Fibroblast of lung (primary cell): ENCODE data around the gene OSBP2. TPM values are rescaled to one million over a fixed set of nuclear protein-coding genes. Genes with fewer than 3 reads are reported as not detected.

ENCODE experiments used
- DNase-seq, 2 donors: peaks; one replicate each; pipeline versions ENCODE4 v3.0.0 to v3.0.0-alpha.2; 2010; ENCODE audit warnings: low read depth in 2 of 2
- H2AFZ ChIP-seq: 2 replicates; pipeline ENCODE4 v1.5.1; 2012; ENCODE audit warnings: low read length, control low read depth, inconsistent platforms
- H3K27ac ChIP-seq: 2 replicates; pipeline ENCODE4 v1.5.1; 2011; ENCODE audit warnings: low read length, control low read depth; ENCODE audit not compliant: insufficient read depth
- H3K27me3 ChIP-seq: 2 replicates; pipeline ENCODE4 v1.5.1; 2011; ENCODE audit warnings: mild to moderate bottlenecking, low read length; ENCODE audit not compliant: control insufficient read depth, insufficient read depth
- H3K36me3 ChIP-seq: 2 replicates; pipeline ENCODE4 v1.5.1; 2011; ENCODE audit warnings: low read length; ENCODE audit not compliant: control insufficient read depth, insufficient read depth
- H3K4me1 ChIP-seq: 2 replicates; pipeline ENCODE4 v1.5.1; 2011; ENCODE audit warnings: low read length; ENCODE audit not compliant: control insufficient read depth, insufficient read depth; ENCODE audit errors: extremely low read depth
- H3K4me2 ChIP-seq: 2 replicates; pipeline ENCODE4 v1.5.1; 2011; ENCODE audit warnings: low read length, control low read depth; ENCODE audit not compliant: insufficient read depth; ENCODE audit errors: extremely low read depth
- H3K4me3 ChIP-seq, 4 experiments: fragments of 200-600 bp in 1 of 4; sonication (generic) in 1 of 4; replicated peaks in 1 of 4; 2 replicates each; pipeline ENCODE4 v1.5.1; 2011 to 2016; ENCODE audit warnings: low read length in 4 of 4, low read depth in 3 of 4, mild to moderate bottlenecking in 3 of 4, control low read depth in 2 of 4, inconsistent platforms in 1 of 4, mixed read lengths in 1 of 4; ENCODE audit not compliant: insufficient read depth in 1 of 4; ENCODE audit errors: control extremely low read depth in 1 of 4
- H3K79me2 ChIP-seq: 2 replicates; pipeline ENCODE4 v1.5.1; 2012; ENCODE audit warnings: mild to moderate bottlenecking, low read length, inconsistent platforms; ENCODE audit not compliant: control insufficient read depth, insufficient read depth
- H3K9ac ChIP-seq: 2 replicates; pipeline ENCODE4 v1.5.1; 2011; ENCODE audit warnings: mild to moderate bottlenecking, low read length, control low read depth; ENCODE audit not compliant: insufficient read depth
- H3K9me3 ChIP-seq: 2 replicates; pipeline ENCODE4 v1.5.1; 2012; ENCODE audit warnings: low read depth, low read length; ENCODE audit not compliant: control insufficient read depth, insufficient read depth
- H4K20me1 ChIP-seq: 2 replicates; pipeline ENCODE4 v1.5.1; 2011; ENCODE audit warnings: low read length; ENCODE audit not compliant: control insufficient read depth, insufficient read depth; ENCODE audit errors: extremely low read depth
- EZH2 ChIP-seq: IDR thresholded peaks from 2 replicates; pipeline ENCODE4 v1.5.1; 2012; ENCODE audit warnings: low read length, control low read depth, mild to moderate bottlenecking; ENCODE audit errors: missing control alignments
- polyA plus RNA-seq, 2 donors: library from polyadenylated mRNA; depleted of rRNA in 1 of 2; stranded (reverse) in 1 of 2; unstranded in 1 of 2; fragments of >200 nt; gene quantifications; 2 replicates each; pipeline ENCODE4 v1.2.1, GENCODE V29; 2011 to 2012; ENCODE audit warnings: missing spikeins in 1 of 2
- total RNA-seq: library from RNA; depleted of rRNA; stranded (reverse); fragments of >200 nt; gene quantifications from 2 replicates; pipeline ENCODE4 v1.2.1, GENCODE V29; 2014
- TF ChIP-seq, protein P1 (sequence below), 2 donors: IDR thresholded peaks in 1 of 2; conservative IDR thresholded peaks in 1 of 2; 1 replicate in 1 of 2; 2 replicates in 1 of 2; pipeline ENCODE4 v1.5.1; 2011 to 2012; ENCODE audit warnings: low read length in 2 of 2, control low read depth in 1 of 2, inconsistent platforms in 1 of 2, low read depth in 1 of 2, mild to moderate bottlenecking in 1 of 2

OSBP2 gene
- total and polyA plus RNA-seq, 2 donors (not counting 1 experiment from before 2014, with no cell fraction given) = 0.40 to 3.8 TPM

DNA sequence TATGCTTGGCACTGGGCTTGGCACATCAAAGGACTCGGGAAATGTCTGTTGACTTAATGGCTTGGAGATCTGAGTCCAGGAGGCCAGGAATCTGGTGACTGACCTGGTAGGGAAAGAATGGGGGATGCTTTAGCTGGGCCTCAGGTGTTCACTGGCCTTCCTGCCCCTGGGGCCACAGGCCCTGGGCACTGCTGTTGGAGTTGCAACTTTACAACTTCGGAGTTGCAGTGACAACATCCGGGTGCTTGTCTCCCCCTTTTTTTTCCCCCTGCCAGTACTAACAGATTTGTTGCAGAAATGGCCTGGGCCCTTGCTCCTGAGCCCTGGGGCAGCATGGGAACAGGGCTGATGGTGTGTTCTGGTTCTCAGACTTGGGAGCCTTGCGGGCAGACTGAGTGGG is 23.8 kb downstream of the OSBP2 start:
- Histone ChIP-seq H3K9ac (no peak overlapping the region), H2AFZ (no peak overlapping the region)
- TF ChIP-seq, protein P1, sequence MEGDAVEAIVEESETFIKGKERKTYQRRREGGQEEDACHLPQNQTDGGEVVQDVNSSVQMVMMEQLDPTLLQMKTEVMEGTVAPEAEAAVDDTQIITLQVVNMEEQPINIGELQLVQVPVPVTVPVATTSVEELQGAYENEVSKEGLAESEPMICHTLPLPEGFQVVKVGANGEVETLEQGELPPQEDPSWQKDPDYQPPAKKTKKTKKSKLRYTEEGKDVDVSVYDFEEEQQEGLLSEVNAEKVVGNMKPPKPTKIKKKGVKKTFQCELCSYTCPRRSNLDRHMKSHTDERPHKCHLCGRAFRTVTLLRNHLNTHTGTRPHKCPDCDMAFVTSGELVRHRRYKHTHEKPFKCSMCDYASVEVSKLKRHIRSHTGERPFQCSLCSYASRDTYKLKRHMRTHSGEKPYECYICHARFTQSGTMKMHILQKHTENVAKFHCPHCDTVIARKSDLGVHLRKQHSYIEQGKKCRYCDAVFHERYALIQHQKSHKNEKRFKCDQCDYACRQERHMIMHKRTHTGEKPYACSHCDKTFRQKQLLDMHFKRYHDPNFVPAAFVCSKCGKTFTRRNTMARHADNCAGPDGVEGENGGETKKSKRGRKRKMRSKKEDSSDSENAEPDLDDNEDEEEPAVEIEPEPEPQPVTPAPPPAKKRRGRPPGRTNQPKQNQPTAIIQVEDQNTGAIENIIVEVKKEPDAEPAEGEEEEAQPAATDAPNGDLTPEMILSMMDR (conservative IDR thresholded peaks at IDR 0.05 in 1 of 2, IDR thresholded peaks at IDR 0.05 in 1 of 2; ENCODE audit: low read depth in 1 of 2, low read length in 2 of 2) = no peak
- TF ChIP-seq EZH2 = no peak

DNA sequence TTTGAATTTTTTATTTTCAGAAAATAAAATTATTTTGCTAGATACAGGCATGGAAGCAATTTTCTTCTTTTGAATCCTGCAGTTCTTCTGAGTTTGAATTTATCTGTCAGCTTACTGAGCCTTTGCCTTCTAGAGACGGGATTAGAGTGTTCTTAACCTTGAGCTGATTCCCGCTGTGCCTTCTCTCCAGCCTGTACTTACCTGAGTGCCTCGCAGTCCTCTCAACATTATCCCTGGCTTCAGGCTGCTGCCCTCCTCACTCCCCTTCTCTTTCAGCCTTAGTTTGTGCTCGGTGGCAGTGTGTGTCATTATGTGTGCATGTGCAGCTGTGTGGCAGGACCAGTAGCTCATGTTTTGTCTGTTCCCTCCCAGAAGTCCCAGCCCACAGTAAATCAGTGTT is 24.3 kb downstream of the OSBP2 start:
- no peak for TF ChIP-seq EZH2
- TF ChIP-seq, protein P1 (conservative IDR thresholded peaks at IDR 0.05 in 1 of 2, IDR thresholded peaks at IDR 0.05 in 1 of 2; ENCODE audit: low read depth in 1 of 2, low read length in 2 of 2) = no peak
- H3K9me3 ChIP-seq = no peaks in the 10 kb centered on the region
- no peaks in the 10 kb centered on the region for H3K79me2 ChIP-seq
- H4K20me1 ChIP-seq = no peaks in the 10 kb centered on the region
- no peaks in the 10 kb centered on the region for H3K36me3 ChIP-seq
- no peak overlapping the region for H3K27ac ChIP-seq
- H2AFZ ChIP-seq = no peak overlapping the region
- DNase-seq = no peak
- no peak overlapping the region for H3K4me2 ChIP-seq
- H3K4me3 ChIP-seq = no peak overlapping the region
- H3K4me1 ChIP-seq = peaks cover 5% of the 10 kb centered on the region
- no peak overlapping the region for H3K9ac ChIP-seq
- no peaks in the 10 kb centered on the region for H3K27me3 ChIP-seq

More for the DNA sequence above, 23.8 kb downstream of the OSBP2 start:
- Histone ChIP-seq H3K4me3 (no peak overlapping the region), H3K27ac (no peak overlapping the region), H3K4me2 (no peak overlapping the region), H3K79me2 (no peaks in the 10 kb centered on the region), H3K9me3 (no peaks in the 10 kb centered on the region), H3K4me1 (peaks cover 5% of the 10 kb centered on the region), H3K36me3 (no peaks in the 10 kb centered on the region), H4K20me1 (no peaks in the 10 kb centered on the region), H3K27me3 (no peaks in the 10 kb centered on the region)
- no peak for DNase-seq

DNA sequence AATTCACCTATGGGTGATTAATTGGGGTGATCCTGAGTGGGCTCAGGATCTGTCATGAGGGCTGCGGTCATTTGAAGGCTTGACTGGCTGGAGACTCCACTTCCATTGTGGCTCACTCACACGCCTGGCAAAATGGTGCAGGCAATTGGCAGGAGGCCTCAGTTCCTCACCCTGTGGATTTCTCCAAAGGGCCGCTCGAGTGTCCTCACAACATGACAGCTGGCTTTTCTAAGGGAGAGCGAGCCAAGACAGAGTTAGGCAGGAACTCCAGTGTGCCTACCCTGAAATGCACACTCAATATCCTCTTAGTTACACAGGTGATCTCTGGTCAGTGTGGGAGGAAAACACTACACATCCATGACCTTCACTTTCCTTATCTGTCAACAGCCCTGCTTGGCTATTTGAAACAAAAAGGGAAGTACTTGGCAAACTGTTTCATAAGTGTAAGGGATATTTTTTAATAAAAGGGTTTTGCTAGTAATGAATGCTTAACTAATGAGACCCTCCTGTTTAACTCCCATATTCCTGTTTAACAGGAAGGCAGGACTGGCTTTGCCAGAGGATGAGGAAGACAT is 25.7 kb downstream of the OSBP2 start:
- Histone ChIP-seq H3K4me1 (peaks cover 5% of the 10 kb centered on the region), H3K4me3 (no peak overlapping the region), H3K79me2 (no peaks in the 10 kb centered on the region), H4K20me1 (no peaks in the 10 kb centered on the region), H3K36me3 (no peaks in the 10 kb centered on the region), H3K27ac (no peak overlapping the region), H3K9me3 (no peaks in the 10 kb centered on the region), H3K27me3 (no peaks in the 10 kb centered on the region), H2AFZ (no peak overlapping the region), H3K9ac (no peak overlapping the region), H3K4me2 (no peak overlapping the region)
- TF ChIP-seq EZH2 = no peak
- TF ChIP-seq, protein P1 (conservative IDR thresholded peaks at IDR 0.05 in 1 of 2, IDR thresholded peaks at IDR 0.05 in 1 of 2; ENCODE audit: low read depth in 1 of 2, low read length in 2 of 2) = no peak
- DNase-seq = no peak
